Keratinocyte (primary cell): ENCODE results near the gene MAPRE2.

ENCODE experiments used
- CTCF ChIP-seq, 3 experiments: IDR thresholded peaks in 1 of 3; conservative IDR thresholded peaks in 1 of 3; optimal IDR thresholded peaks in 1 of 3; 2 replicates in 2 of 3; 3 replicates in 1 of 3; pipeline versions ENCODE3 to v1.5.1; 2011; ENCODE audit warnings: low read length in 3 of 3, mild to moderate bottlenecking in 3 of 3, moderate library complexity in 2 of 3, control low read depth in 1 of 3, inconsistent platforms in 1 of 3; ENCODE audit not compliant: insufficient read depth in 2 of 3; ENCODE audit errors: extremely low read depth in 1 of 3
- EZH2 ChIP-seq: IDR thresholded peaks from one replicate; pipeline ENCODE4 v1.6.1; 2012; ENCODE audit warnings: inconsistent platforms, mild to moderate bottlenecking, low read length, moderate library complexity

GRCh38 chr18:35076135-35076924 lies 35.1 kb downstream of the MAPRE2 start:
- TF ChIP-seq CTCF (optimal IDR thresholded peaks at IDR 0.05 in 1 of 3, IDR thresholded peaks at IDR 0.05 in 1 of 3, conservative IDR thresholded peaks at IDR 0.05 in 1 of 3; ENCODE audit: extremely low read depth in 1 of 3, insufficient read depth in 2 of 3, low read length in 3 of 3) (no peak), EZH2 (no peak)
